H1 (cell line): ENCODE measurements around the gene GALP.

Experiments
- ATF2 ChIP-seq: IDR thresholded peaks from 2 replicates; pipeline ENCODE4 v1.6.1; 2012; ENCODE audit warnings: low read length, inconsistent platforms
- EP300 ChIP-seq, 2 experiments: IDR thresholded peaks; 1 replicate in 1 of 2; 2 replicates in 1 of 2; pipeline ENCODE4 v1.6.1; 2011 to 2012; ENCODE audit warnings: low read depth in 2 of 2, low read length in 2 of 2, mild to moderate bottlenecking in 2 of 2, borderline replicate concordance in 1 of 2, inconsistent platforms in 1 of 2, moderate library complexity in 1 of 2
- EZH2 ChIP-seq: fragments of 200-600 bp; sonication (generic); IDR thresholded peaks from 2 replicates; pipeline ENCODE4 v1.7.1; 2012; ENCODE audit warnings: low read depth, mild to moderate bottlenecking, moderate library complexity, low read length, inconsistent platforms; ENCODE audit not compliant: severe bottlenecking
- HDAC6 ChIP-seq: IDR thresholded peaks from one replicate; pipeline ENCODE4 v1.7.1; 2012; ENCODE audit warnings: low read depth, mild to moderate bottlenecking, inconsistent platforms, low read length, moderate library complexity
- MAX ChIP-seq: IDR thresholded peaks from 2 replicates; pipeline ENCODE4 v1.6.1; 2012; ENCODE audit warnings: inconsistent platforms
- PHF8 ChIP-seq: fragments of 200-600 bp; sonication (generic); conservative IDR thresholded peaks from 2 replicates; pipeline ENCODE4 v1.7.1; 2012; ENCODE audit warnings: low read depth, mild to moderate bottlenecking, inconsistent platforms, low read length, moderate library complexity
- POLR2A ChIP-seq, 2 experiments: IDR thresholded peaks; 1 replicate in 1 of 2; 2 replicates in 1 of 2; pipeline ENCODE4 v1.6.1; 2011; ENCODE audit warnings: low read depth in 2 of 2, low read length in 2 of 2, mild to moderate bottlenecking in 2 of 2; ENCODE audit errors: control extremely low read depth in 1 of 2
- SIN3A ChIP-seq, 2 experiments: IDR thresholded peaks in 1 of 2; conservative IDR thresholded peaks in 1 of 2; 2 replicates each; pipeline ENCODE4 v1.6.1; 2011 to 2012; ENCODE audit warnings: low read length in 2 of 2, improper control_type of control experiment in 1 of 2, low read depth in 1 of 2, mild to moderate bottlenecking in 1 of 2
- SP1 ChIP-seq: IDR thresholded peaks from 2 replicates; pipeline ENCODE4 v1.6.1; 2011; ENCODE audit warnings: low read depth, low read length
- TF ChIP-seq, protein P1 (sequence below), 3 experiments: IDR thresholded peaks; 1 replicate in 2 of 3; 2 replicates in 1 of 3; pipeline versions ENCODE4 v1.5.1 to v1.6.1; 2011; ENCODE audit warnings: low read length in 3 of 3, mild to moderate bottlenecking in 3 of 3, inconsistent platforms in 2 of 3, low read depth in 1 of 3, moderate library complexity in 1 of 3; ENCODE audit not compliant: insufficient read depth in 1 of 3; ENCODE audit errors: control extremely low read depth in 1 of 3
- TF ChIP-seq, protein P2 (sequence below): IDR thresholded peaks from 2 replicates; pipeline ENCODE4 v1.6.1; 2012; ENCODE audit warnings: inconsistent platforms

DNA sequence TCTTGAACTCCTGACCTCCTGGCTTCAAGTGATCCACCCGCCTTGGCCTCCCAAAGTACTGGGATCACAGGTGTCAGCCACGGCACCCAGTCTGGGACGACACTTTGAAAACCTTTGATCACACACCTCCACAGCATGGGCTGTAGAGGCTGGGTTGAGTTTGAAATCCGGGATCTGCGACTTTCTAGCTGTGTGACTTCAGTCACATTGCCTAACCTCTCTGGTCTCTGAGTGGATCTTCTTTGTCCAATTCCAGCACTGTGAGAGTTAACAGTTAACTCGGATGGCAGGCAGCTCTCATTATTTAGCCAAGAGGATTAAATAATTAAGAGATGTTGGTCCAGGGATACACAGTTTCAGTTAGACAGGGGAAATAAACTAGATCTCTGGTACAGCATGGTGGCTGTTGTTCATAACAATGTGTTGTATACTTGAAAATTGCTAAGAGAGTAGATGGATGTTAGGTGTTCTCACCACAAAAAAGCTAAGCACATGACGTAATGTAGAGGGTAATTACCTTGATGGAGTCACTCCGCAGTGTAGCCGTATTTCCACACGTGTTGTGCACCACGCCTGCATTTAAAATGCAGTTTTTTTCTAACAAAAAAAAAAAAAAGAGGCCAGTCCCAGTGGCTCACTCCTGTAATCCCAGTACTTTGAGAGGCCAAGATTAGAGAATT lies 1.9 kb downstream of the GALP start:
- TF ChIP-seq MAX (no peak), HDAC6 (no peak), EP300 (IDR thresholded peaks at IDR 0.05; ENCODE audit: borderline replicate concordance in 1 of 2, low read depth in 2 of 2, low read length in 2 of 2) (no peak), EZH2 (no peak), POLR2A (IDR thresholded peaks at IDR 0.05; ENCODE audit: control extremely low read depth in 1 of 2, low read depth in 2 of 2, low read length in 2 of 2) (no peak), PHF8 (no peak), SIN3A (conservative IDR thresholded peaks at IDR 0.05 in 1 of 2, IDR thresholded peaks at IDR 0.05 in 1 of 2; ENCODE audit: low read depth in 1 of 2, low read length in 2 of 2) (no peak), SP1 (no peak), ATF2 (no peak)
- TF ChIP-seq, protein P1, sequence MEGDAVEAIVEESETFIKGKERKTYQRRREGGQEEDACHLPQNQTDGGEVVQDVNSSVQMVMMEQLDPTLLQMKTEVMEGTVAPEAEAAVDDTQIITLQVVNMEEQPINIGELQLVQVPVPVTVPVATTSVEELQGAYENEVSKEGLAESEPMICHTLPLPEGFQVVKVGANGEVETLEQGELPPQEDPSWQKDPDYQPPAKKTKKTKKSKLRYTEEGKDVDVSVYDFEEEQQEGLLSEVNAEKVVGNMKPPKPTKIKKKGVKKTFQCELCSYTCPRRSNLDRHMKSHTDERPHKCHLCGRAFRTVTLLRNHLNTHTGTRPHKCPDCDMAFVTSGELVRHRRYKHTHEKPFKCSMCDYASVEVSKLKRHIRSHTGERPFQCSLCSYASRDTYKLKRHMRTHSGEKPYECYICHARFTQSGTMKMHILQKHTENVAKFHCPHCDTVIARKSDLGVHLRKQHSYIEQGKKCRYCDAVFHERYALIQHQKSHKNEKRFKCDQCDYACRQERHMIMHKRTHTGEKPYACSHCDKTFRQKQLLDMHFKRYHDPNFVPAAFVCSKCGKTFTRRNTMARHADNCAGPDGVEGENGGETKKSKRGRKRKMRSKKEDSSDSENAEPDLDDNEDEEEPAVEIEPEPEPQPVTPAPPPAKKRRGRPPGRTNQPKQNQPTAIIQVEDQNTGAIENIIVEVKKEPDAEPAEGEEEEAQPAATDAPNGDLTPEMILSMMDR (IDR thresholded peaks at IDR 0.05; ENCODE audit: control extremely low read depth in 1 of 3, insufficient read depth in 1 of 3, low read depth in 1 of 3, low read length in 3 of 3), result no peak
- TF ChIP-seq, protein P2, sequence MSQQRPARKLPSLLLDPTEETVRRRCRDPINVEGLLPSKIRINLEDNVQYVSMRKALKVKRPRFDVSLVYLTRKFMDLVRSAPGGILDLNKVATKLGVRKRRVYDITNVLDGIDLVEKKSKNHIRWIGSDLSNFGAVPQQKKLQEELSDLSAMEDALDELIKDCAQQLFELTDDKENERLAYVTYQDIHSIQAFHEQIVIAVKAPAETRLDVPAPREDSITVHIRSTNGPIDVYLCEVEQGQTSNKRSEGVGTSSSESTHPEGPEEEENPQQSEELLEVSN, result no peak
